Vagina (tissue), 2 donors: ENCODE measurements around the gene PTPN1.

Experiments
- POLR2A ChIP-seq, 2 donors: fragments of 450-650 bp; IDR thresholded peaks; one replicate each; pipeline ENCODE4 v1.6.1; 2017; ENCODE audit warnings: antibody characterized with exemption in 2 of 2, mild to moderate bottlenecking in 2 of 2, moderate library complexity in 2 of 2
- TF ChIP-seq, protein P1 (sequence below), 3 experiments: fragments of 450-650 bp in 2 of 3; fragments of 200-600 bp in 1 of 3; sonication (generic) in 1 of 3; IDR thresholded peaks; one replicate each; pipeline ENCODE4 v1.5.1; 2017 to 2019; ENCODE audit warnings: antibody characterized with exemption in 3 of 3, mild to moderate bottlenecking in 2 of 3, moderate library complexity in 2 of 3

DNA sequence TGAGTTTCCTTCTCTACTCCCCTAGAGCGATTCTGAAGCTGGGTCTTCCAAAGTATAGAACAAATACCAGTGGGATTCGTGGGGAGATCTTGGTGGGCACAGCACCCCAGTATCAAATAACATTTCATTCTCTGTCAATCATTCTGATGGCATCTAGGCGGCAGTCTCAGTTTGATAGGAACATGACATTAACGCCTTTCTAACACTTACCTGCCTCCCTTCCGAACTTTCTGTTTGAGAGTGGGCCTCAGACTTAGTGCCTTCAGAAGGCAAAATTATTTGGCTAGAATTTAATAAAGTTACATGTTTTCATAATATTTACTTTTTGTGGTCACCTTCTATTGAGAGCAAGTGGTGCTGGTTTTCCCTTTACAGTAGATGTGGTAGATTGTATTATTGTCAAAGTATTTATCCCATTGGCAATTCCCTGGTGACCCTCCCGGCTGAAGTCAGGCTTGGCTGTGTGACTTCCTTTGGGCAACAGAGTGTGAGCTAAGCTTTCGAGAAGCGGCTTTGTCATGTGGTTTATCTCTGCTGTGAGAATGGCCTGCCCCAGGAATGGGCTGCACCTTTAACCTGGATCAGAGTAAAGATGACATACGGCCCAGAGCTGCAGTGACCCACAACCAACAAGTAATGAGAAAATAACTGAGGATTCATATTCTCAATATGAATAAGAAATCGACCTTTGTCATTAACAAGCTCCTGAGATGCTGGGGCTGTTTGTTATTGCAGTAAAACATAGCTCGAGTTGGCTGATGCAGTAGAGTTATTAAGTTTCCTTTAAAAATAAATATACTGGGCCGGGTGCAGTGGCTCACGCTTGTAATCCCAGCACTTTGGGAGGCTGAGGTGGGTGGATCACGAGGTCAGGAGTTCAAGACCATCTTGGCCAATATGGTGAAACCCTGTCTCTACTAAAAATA is 45.2 kb upstream of the PTPN1 start:
- no peak for TF ChIP-seq POLR2A (IDR thresholded peaks at IDR 0.05)
- TF ChIP-seq, protein P1, sequence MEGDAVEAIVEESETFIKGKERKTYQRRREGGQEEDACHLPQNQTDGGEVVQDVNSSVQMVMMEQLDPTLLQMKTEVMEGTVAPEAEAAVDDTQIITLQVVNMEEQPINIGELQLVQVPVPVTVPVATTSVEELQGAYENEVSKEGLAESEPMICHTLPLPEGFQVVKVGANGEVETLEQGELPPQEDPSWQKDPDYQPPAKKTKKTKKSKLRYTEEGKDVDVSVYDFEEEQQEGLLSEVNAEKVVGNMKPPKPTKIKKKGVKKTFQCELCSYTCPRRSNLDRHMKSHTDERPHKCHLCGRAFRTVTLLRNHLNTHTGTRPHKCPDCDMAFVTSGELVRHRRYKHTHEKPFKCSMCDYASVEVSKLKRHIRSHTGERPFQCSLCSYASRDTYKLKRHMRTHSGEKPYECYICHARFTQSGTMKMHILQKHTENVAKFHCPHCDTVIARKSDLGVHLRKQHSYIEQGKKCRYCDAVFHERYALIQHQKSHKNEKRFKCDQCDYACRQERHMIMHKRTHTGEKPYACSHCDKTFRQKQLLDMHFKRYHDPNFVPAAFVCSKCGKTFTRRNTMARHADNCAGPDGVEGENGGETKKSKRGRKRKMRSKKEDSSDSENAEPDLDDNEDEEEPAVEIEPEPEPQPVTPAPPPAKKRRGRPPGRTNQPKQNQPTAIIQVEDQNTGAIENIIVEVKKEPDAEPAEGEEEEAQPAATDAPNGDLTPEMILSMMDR (IDR thresholded peaks at IDR 0.05), result no peak
